ENCODE results near the gene C6orf89.

Gene C6orf89

DNA sequence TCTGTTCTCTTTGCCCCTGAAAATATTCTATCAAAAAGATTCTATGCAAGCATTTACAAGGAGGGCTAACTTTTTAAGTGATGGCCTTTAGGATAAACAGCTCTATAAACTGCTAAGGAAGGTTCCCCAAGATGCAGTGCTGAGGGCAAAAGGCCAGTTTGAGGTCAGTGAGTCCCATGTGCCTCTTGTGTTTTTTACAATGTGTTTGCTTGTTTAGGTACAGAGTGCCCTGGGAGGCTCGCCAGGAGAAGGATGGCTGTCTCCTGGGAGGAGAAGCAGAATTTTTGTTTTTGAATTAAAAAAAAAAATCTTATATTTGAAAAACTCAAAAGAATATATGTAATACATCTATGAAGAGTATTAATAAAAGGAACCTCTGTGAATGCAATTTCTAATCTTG is 87.4 kb downstream of the C6orf89 start:
- Histone ChIP-seq H3K23ac (ENCODE audit: low read length in 2 of 2) (no peak overlapping the region), H4K91ac (ENCODE audit: low read length) (no peak overlapping the region), H3K9me3 (ENCODE audit: control insufficient read depth, low read length) (no peaks in the 10 kb centered on the region), H3K27me3 (ENCODE audit: control insufficient read depth in 1 of 2, insufficient read depth in 1 of 2, low read length in 2 of 2) (no peaks in the 10 kb centered on the region), H3K79me1 (replicated peaks; ENCODE audit: low read length, poor library complexity, severe bottlenecking) (peaks cover 55% of the 10 kb centered on the region), H3K4me2 (ENCODE audit: low read length, poor library complexity, severe bottlenecking) (no peak overlapping the region), H4K8ac (ENCODE audit: low read length) (no peak overlapping the region), H3K4me3 (ENCODE audit: insufficient read depth in 1 of 2, low read depth in 1 of 2, low read length in 2 of 2) (no peak overlapping the region), H2BK5ac (ENCODE audit: low read depth, low read length, poor library complexity, severe bottlenecking) (no peak overlapping the region), H2BK15ac (ENCODE audit: low read depth, poor library complexity, severe bottlenecking) (no peak overlapping the region), H3K27ac (ENCODE audit: low read length, poor library complexity, severe bottlenecking) (no peak overlapping the region), H2AK5ac (ENCODE audit: low read length, severe bottlenecking) (no peak overlapping the region), H3K36me3 (ENCODE audit: control insufficient read depth in 1 of 2, insufficient read depth in 2 of 2, low read depth in 1 of 2, low read length in 2 of 2) (peaks cover 90 to 100% of the 10 kb centered on the region in 2 experiments), H3K14ac (ENCODE audit: low read length in 2 of 2) (no peak overlapping the region), H3K9ac (ENCODE audit: low read length) (peak overlapping the region; percentile 5), H2AFZ (ENCODE audit: low read depth, low read length) (no peak overlapping the region), H3K4ac (ENCODE audit: low read depth in 1 of 2, low read length in 2 of 2) (no peak overlapping the region), H3K4me1 (ENCODE audit: control insufficient read depth, insufficient read depth, low read depth, low read length) (peaks cover 4% of the 10 kb centered on the region), H3K18ac (ENCODE audit: low read depth in 1 of 2, low read length in 2 of 2) (no peak overlapping the region), H2BK120ac (ENCODE audit: low read depth, low read length) (no peak overlapping the region), H2BK12ac (ENCODE audit: low read length in 2 of 2) (no peak overlapping the region)
- no CpG with 5 or more reads among the region's 1 CpG for WGBS
- DNase-seq = no peak

DNA sequence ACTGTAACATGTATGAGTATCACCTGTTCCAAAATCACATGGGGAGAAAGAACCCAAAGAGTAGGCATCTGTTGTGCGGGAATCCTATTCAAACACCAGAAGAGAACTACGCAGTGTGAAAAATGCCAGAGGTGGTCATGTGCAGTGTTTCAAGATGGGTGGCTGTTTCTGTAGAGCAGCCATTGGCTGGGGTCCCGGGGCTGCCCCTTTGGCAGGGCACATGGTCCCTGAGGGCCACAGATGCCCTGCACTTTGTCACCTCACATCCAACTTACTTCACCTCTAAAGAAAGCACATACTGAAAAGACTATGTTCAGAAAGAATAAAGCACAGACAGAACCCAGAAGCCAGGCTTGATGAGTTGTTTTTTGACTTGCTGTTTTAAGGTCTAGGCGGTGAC is 87.9 kb downstream of the C6orf89 start:
- Histone ChIP-seq H3K9me3 (ENCODE audit: control insufficient read depth, low read length) (no peaks in the 10 kb centered on the region), H3K27me3 (ENCODE audit: control insufficient read depth in 1 of 2, insufficient read depth in 1 of 2, low read length in 2 of 2) (no peaks in the 10 kb centered on the region), H3K36me3 (ENCODE audit: control insufficient read depth in 1 of 2, insufficient read depth in 2 of 2, low read depth in 1 of 2, low read length in 2 of 2) (peaks cover 90 to 99% of the 10 kb centered on the region in 2 experiments), H3K14ac (ENCODE audit: low read length in 2 of 2) (no peak overlapping the region), H2AK5ac (ENCODE audit: low read length, severe bottlenecking) (no peak overlapping the region), H4K91ac (ENCODE audit: low read length) (no peak overlapping the region), H3K23ac (ENCODE audit: low read length in 2 of 2) (no peak overlapping the region), H3K79me1 (replicated peaks; ENCODE audit: low read length, poor library complexity, severe bottlenecking) (peaks cover 60% of the 10 kb centered on the region), H2AFZ (ENCODE audit: low read depth, low read length) (no peak overlapping the region), H3K18ac (ENCODE audit: low read depth in 1 of 2, low read length in 2 of 2) (no peak overlapping the region), H4K8ac (ENCODE audit: low read length) (no peak overlapping the region), H3K9ac (ENCODE audit: low read length) (no peak overlapping the region), H3K4me1 (ENCODE audit: control insufficient read depth, insufficient read depth, low read depth, low read length) (peaks cover 4% of the 10 kb centered on the region), H3K27ac (ENCODE audit: low read length, poor library complexity, severe bottlenecking) (no peak overlapping the region), H2BK5ac (ENCODE audit: low read depth, low read length, poor library complexity, severe bottlenecking) (no peak overlapping the region), H3K4me2 (ENCODE audit: low read length, poor library complexity, severe bottlenecking) (no peak overlapping the region), H2BK120ac (ENCODE audit: low read depth, low read length) (no peak overlapping the region), H3K4ac (ENCODE audit: low read depth in 1 of 2, low read length in 2 of 2) (no peak overlapping the region), H3K4me3 (ENCODE audit: insufficient read depth in 1 of 2, low read depth in 1 of 2, low read length in 2 of 2) (no peak overlapping the region), H2BK12ac (ENCODE audit: low read length in 2 of 2) (no peak overlapping the region), H2BK15ac (ENCODE audit: low read depth, poor library complexity, severe bottlenecking) (no peak overlapping the region)
- WGBS = 86% methylated on average over 3 of the region's 4 CpGs
- no peak for DNase-seq

DNA sequence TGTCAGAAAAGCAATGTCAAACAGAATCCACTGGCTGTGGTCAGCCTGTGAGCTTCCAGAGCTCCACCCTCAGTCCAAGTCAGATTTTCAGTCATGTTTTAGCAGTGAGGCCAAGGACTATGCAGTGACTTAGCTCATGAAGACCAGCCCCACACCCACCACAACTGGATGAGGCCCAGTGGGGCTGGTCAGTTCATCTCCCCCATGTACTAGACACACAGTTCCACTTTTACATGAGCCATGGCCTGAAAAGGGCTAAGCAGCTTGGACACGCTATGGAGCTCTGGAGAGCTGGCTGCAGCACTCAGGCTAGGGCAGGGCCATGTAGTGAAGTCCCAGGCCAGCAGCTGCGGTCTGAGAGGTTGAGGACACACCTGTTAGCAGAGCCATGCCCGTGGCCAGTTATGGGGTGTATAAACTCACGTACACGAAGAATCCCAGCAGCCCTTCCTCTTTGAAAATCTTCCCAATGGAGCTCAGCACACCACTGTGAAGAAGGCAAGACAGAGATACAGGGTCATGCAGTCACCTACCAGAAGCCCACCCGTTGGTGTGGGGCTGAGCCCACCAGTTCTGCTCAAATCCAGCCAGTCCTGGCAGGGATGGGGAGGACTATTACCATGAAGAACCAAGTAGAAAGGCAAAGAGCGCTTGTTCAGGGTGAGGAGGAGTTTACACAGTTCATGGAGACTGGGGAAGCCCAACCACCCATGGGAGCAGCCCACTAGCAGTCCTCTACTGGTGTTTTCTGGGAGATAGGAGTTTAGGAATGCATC is 89.7 kb downstream of the C6orf89 start:
- peaks cover 4% of the 10 kb centered on the region for H3K4me1 ChIP-seq (ENCODE audit: control insufficient read depth, insufficient read depth, low read depth, low read length)
- H2BK120ac ChIP-seq (ENCODE audit: low read depth, low read length) = no peak overlapping the region
- no peak overlapping the region for H2BK15ac ChIP-seq (ENCODE audit: low read depth, poor library complexity, severe bottlenecking)
- H3K14ac ChIP-seq (ENCODE audit: low read length in 2 of 2) = no peak overlapping the region
- no peak overlapping the region for H3K4ac ChIP-seq (ENCODE audit: low read depth in 1 of 2, low read length in 2 of 2)
- no peak overlapping the region for H3K4me3 ChIP-seq (ENCODE audit: insufficient read depth in 1 of 2, low read depth in 1 of 2, low read length in 2 of 2)
- no peak overlapping the region for H4K8ac ChIP-seq (ENCODE audit: low read length)
- H4K91ac ChIP-seq (ENCODE audit: low read length) = no peak overlapping the region
- no peak overlapping the region for H3K18ac ChIP-seq (ENCODE audit: low read depth in 1 of 2, low read length in 2 of 2)
- no peak overlapping the region for H2AK5ac ChIP-seq (ENCODE audit: low read length, severe bottlenecking)
- H3K27me3 ChIP-seq (ENCODE audit: control insufficient read depth in 1 of 2, insufficient read depth in 1 of 2, low read length in 2 of 2) = no peaks in the 10 kb centered on the region
- peaks cover 73 to 87% of the 10 kb centered on the region in 2 experiments for H3K36me3 ChIP-seq (ENCODE audit: control insufficient read depth in 1 of 2, insufficient read depth in 2 of 2, low read depth in 1 of 2, low read length in 2 of 2)
- no peak overlapping the region for H3K27ac ChIP-seq (ENCODE audit: low read length, poor library complexity, severe bottlenecking)
- no peak overlapping the region for H2BK5ac ChIP-seq (ENCODE audit: low read depth, low read length, poor library complexity, severe bottlenecking)
- H3K9ac ChIP-seq (ENCODE audit: low read length) = peak overlapping the region; percentile 17
- H2BK12ac ChIP-seq (ENCODE audit: low read length in 2 of 2) = no peak overlapping the region
- peaks cover 54% of the 10 kb centered on the region for H3K79me1 ChIP-seq (replicated peaks; ENCODE audit: low read length, poor library complexity, severe bottlenecking)
- no peak overlapping the region for H2AFZ ChIP-seq (ENCODE audit: low read depth, low read length)
- H3K4me2 ChIP-seq (ENCODE audit: low read length, poor library complexity, severe bottlenecking) = no peak overlapping the region
- DNase-seq = no peak
- H3K9me3 ChIP-seq (ENCODE audit: control insufficient read depth, low read length) = no peaks in the 10 kb centered on the region
- 98% methylated on average over 7 of the region's 7 CpGs for WGBS
- H3K23ac ChIP-seq (ENCODE audit: low read length in 2 of 2) = no peak overlapping the region

DNA sequence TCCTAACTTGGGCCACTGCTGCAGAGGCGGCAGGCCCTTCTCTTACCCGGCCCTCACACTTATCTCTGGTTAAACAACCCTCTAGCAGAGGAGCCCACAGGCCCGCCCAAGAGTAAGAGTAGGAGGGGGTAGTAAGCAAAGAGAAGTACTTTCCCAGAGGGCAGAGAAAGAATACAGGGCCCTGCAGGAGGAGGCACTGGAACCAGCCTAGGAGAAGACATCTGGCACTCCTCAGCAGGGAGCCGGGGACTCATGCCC is 90.2 kb downstream of the C6orf89 start:
- H3K79me1 ChIP-seq (replicated peaks; ENCODE audit: low read length, poor library complexity, severe bottlenecking) = peaks cover 50% of the 10 kb centered on the region
- H3K27me3 ChIP-seq (ENCODE audit: control insufficient read depth in 1 of 2, insufficient read depth in 1 of 2, low read length in 2 of 2) = no peaks in the 10 kb centered on the region
- H3K23ac ChIP-seq (ENCODE audit: low read length in 2 of 2) = no peak overlapping the region
- no peak overlapping the region for H3K18ac ChIP-seq (ENCODE audit: low read depth in 1 of 2, low read length in 2 of 2)
- H3K14ac ChIP-seq (ENCODE audit: low read length in 2 of 2) = no peak overlapping the region
- no peak overlapping the region for H2BK12ac ChIP-seq (ENCODE audit: low read length in 2 of 2)
- H2BK15ac ChIP-seq (ENCODE audit: low read depth, poor library complexity, severe bottlenecking) = no peak overlapping the region
- no peak overlapping the region for H3K4me3 ChIP-seq (ENCODE audit: insufficient read depth in 1 of 2, low read depth in 1 of 2, low read length in 2 of 2)
- H3K27ac ChIP-seq (ENCODE audit: low read length, poor library complexity, severe bottlenecking) = no peak overlapping the region
- no peak overlapping the region for H2BK5ac ChIP-seq (ENCODE audit: low read depth, low read length, poor library complexity, severe bottlenecking)
- DNase-seq = no peak
- H3K36me3 ChIP-seq (ENCODE audit: control insufficient read depth in 1 of 2, insufficient read depth in 2 of 2, low read depth in 1 of 2, low read length in 2 of 2) = peaks cover 68 to 87% of the 10 kb centered on the region in 2 experiments
- H4K91ac ChIP-seq (ENCODE audit: low read length) = no peak overlapping the region
- no peaks in the 10 kb centered on the region for H3K9me3 ChIP-seq (ENCODE audit: control insufficient read depth, low read length)
- H2AFZ ChIP-seq (ENCODE audit: low read depth, low read length) = no peak overlapping the region
- no peak overlapping the region for H2AK5ac ChIP-seq (ENCODE audit: low read length, severe bottlenecking)
- H3K4me2 ChIP-seq (ENCODE audit: low read length, poor library complexity, severe bottlenecking) = no peak overlapping the region
- no peak overlapping the region for H2BK120ac ChIP-seq (ENCODE audit: low read depth, low read length)
- H4K8ac ChIP-seq (ENCODE audit: low read length) = no peak overlapping the region
- peaks cover 7% of the 10 kb centered on the region for H3K4me1 ChIP-seq (ENCODE audit: control insufficient read depth, insufficient read depth, low read depth, low read length)
- H3K4ac ChIP-seq (ENCODE audit: low read depth in 1 of 2, low read length in 2 of 2) = no peak overlapping the region
- peak overlapping the region; percentile 17 for H3K9ac ChIP-seq (ENCODE audit: low read length)
- WGBS = 96% methylated on average over 2 of the region's 4 CpGs
